GM13977 (cell line): ENCODE measurements around the gene CNTNAP4.

Source experiments
- DNase-seq: peaks from one replicate; pipeline ENCODE4 v3.0.0; 2012; ENCODE audit warnings: low spot score
- CTCF ChIP-seq: IDR thresholded peaks from 2 replicates; pipeline ENCODE4 v1.5.1; 2012; ENCODE audit warnings: mild to moderate bottlenecking, control low read depth; ENCODE audit not compliant: insufficient read depth; ENCODE audit errors: extremely low read depth, missing control alignments
- in situ Hi-C: fragments of 300-500 bp; cut with MboI; formaldehyde crosslinking; loops from one replicate; pipeline ENCODE4 v1.12.0; 2022; ENCODE audit warnings: low sequenced_read_pairs, low pct_unique_long_range_greater_than_20kb, mixed read lengths, inconsistent platforms; ENCODE audit not compliant: unreplicated experiment

CNTNAP4 gene

GRCh38 chr16:76294396-76295214, 17.4 kb downstream of the CNTNAP4 start:
- no peak for TF ChIP-seq CTCF
- no peak for DNase-seq
- in situ Hi-C loops = no loop called here

GRCh38 chr16:76297941-76298340, 20.7 kb downstream of the CNTNAP4 start:
- no peak for DNase-seq
- in situ Hi-C loops = no loop called here
- TF ChIP-seq CTCF = no peak

- DNase-seq = peak; percentile 7
- in situ Hi-C loops = no loop called here
- TF ChIP-seq CTCF = no peak
These were observed 26.6 kb downstream of the CNTNAP4 start for GRCh38 chr16:76303637-76304314.

DNA sequence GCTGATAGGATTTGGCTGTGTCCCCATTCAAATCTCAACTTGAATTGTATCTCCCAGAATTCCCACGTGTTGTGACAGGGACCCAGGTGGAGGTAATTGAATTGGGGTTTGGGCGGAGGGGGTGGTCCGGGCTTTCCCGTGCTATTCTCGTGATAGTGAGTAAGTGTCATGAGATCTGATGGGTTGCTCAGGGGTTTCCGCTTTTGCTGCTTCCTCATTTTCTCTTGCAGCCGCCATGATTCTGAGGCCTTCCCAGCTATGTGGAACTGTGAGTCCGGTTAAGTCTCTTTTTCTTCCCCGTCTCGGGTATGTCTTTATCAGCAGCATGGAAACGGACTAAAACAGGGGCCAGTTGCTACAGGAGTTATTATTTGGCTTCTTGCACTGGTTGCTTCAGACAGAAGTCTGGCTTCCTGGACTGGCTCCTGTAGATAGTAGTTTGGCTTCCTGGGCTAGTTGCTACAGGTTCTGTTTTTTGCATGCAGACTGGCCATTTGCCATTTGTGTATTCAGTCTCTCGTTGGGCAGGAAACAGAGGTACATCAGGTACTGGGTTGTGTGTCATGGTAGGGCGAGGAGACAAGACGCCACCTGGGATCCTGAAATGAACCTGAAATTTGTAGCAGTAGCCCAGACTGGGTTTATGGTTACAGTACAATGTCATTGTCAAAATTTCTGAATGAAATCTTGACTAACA, 32.6 kb downstream of the CNTNAP4 start:
- no peak for DNase-seq
- in situ Hi-C loops = no loop called here

DNA sequence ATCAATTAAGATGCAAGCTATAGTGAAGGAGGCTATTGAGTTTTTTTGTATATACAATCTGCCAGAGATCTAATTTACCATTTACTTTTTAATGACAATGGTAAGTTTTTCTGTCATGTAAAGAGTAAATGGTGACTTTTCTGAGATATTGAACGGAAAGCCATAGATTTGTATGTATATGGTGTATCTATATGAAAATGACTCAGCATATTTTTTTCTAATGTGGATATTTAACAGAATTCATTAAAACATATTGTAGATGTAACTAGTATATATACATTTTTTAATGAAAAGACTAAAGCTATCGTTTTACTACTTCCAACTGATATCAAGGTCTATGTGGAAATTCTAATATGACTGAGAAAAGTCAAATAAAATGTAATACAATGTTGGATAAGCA, 34.1 kb downstream of the CNTNAP4 start:
- TF ChIP-seq CTCF = no peak
- DNase-seq = no peak
- in situ Hi-C loops = no loop called here

More for the DNA sequence above, 32.6 kb downstream of the CNTNAP4 start:
- no peak for TF ChIP-seq CTCF

GRCh38 chr16:76318565-76318964, 41.4 kb downstream of the CNTNAP4 start:
- no peak for DNase-seq
- in situ Hi-C loops = no loop called here
- TF ChIP-seq CTCF = no peak
